Heart left ventricle (tissue), 16 donors: ENCODE results near the gene SHC3. TPM values are rescaled to one million over a fixed set of nuclear protein-coding genes. Genes with fewer than 3 reads are reported as not detected.

Experiments
- ATAC-seq, 4 donors: fragments of 200-7000 bp; cut with Tn5 transposase; one replicate each; pipeline ENCODE4 v1.9.1; 2020 to 2022; ENCODE audit warnings: moderate library complexity in 4 of 4, mild to moderate bottlenecking in 3 of 4, moderate number of reproducible peaks in 1 of 4
- DNase-seq, 5 donors: peaks; one replicate each; pipeline ENCODE4 v3.0.0-alpha.2; 2020
- H3K27ac ChIP-seq, 12 donors: fragments of 200-600 bp; sonication (generic) in 4 of 12; one replicate each; pipeline versions ENCODE4 v1.5.0 to v1.8.0; 2016 to 2022; ENCODE audit warnings: mild to moderate bottlenecking in 2 of 12
- H3K27me3 ChIP-seq, 9 donors: fragments of 200-600 bp; sonication (generic) in 2 of 9; one replicate each; pipeline versions ENCODE4 v1.5.1 to v1.8.0; 2016 to 2022; ENCODE audit warnings: mild to moderate bottlenecking in 3 of 9
- H3K36me3 ChIP-seq, 9 donors: fragments of 200-600 bp; sonication (generic) in 2 of 9; one replicate each; pipeline versions ENCODE4 v1.5.0 to v1.8.0; 2018 to 2022; ENCODE audit warnings: mild to moderate bottlenecking in 2 of 9
- H3K4me1 ChIP-seq, 12 donors: fragments of 200-600 bp; sonication (generic) in 4 of 12; one replicate each; pipeline versions ENCODE4 v1.5.0 to v1.8.0; 2016 to 2022; ENCODE audit warnings: mild to moderate bottlenecking in 3 of 12
- H3K4me3 ChIP-seq, 12 donors: fragments of 200-600 bp; sonication (generic) in 4 of 12; one replicate each; pipeline versions ENCODE4 v1.5.0 to v1.8.0; 2017 to 2022; ENCODE audit warnings: mild to moderate bottlenecking in 9 of 12, moderate library complexity in 4 of 12
- H3K9me3 ChIP-seq, 12 donors: fragments of 200-600 bp; sonication (generic) in 4 of 12; one replicate each; pipeline versions ENCODE4 v1.5.0 to v1.8.0; 2016 to 2022; ENCODE audit warnings: mild to moderate bottlenecking in 1 of 12
- CTCF ChIP-seq, 12 donors: fragments of 200-600 bp; sonication (generic) in 4 of 12; IDR thresholded peaks; one replicate each; pipeline versions ENCODE4 v1.5.0 to v1.8.0; 2018 to 2022; ENCODE audit warnings: antibody characterized with exemption in 12 of 12, mild to moderate bottlenecking in 5 of 12
- POLR2A ChIP-seq, 2 donors: fragments of 450-650 bp; IDR thresholded peaks; one replicate each; pipeline ENCODE4 v1.6.1; 2017; ENCODE audit warnings: antibody characterized with exemption in 2 of 2, mild to moderate bottlenecking in 2 of 2, moderate library complexity in 2 of 2
- WGBS, 4 donors: extraction: QIAGEN DNeasy Blood & Tissue Kit in 2 of 4; methylation state at CpG; one replicate each; pipeline versions ENCODE4 v1.1.5 to v1.1.7; 2013 to 2018; 5-methylcytosine and 5-hydroxymethylcytosine counted together
- intact Hi-C, 10 donors: fragments of 100-400 bp; cut with DNase I; formaldehyde crosslinking; loops; one replicate each; pipeline versions ENCODE4 v1.11.1 to v1.14.2; 2022
- polyA plus RNA-seq, 2 donors: library from polyadenylated mRNA; stranded (reverse); fragments of 200-250 nt; gene quantifications; one replicate each; pipeline ENCODE4 v1.2.3, GENCODE V29; 2013
- total RNA-seq, 9 donors: library from RNA; depleted of rRNA in 2 of 9; stranded (reverse); fragments of >200 nt in 2 of 9; fragmentation: NEBNext Ultra II Directional in 3 of 9; extraction: Animal tissue kit (Norgen Biotek cat#: 25700) in 3 of 9; gene quantifications; one replicate each; pipeline versions ENCODE4 v1.1.0 to v1.2.4, GENCODE V29; 2016 to 2023
- donor health status: ischemic (EF 13 %, LVEDD 7.1; RV severe dilation, severe dysfunction).
- donor health status: healthy with polysubstance abuse.
- donor health status: DM: no; HTN: yes; CAD: no.
- donor health status: DM: no; HTN: no; CAD: no.
- donor health status: ischemic (EF 25% LVEDD 6.9; RV normal size, moderate dysfunction).
- donor health status: ischemic (EF 25% LVEDD 5.7; RV mildly dilated, moderate dysfunction).
- donor health status: healthy.
- donor health status: DM: yes; HTN: yes; CAD: no.
- donor health status: ischemic (EF 35%, LVEDD 5.7; RV mildly dilated, moderate dysfunction).
- donor health status: nonischemic (EF 11% LVEDD 7.7; RV severe dilation, severe dysfunction).
- donor health status: DM: yes; HTN: yes; CAD: no.
- donor health status: PGD.
- donor health status: ischemic (EF 29% LVEDD 5.4; RV normal size, mild dysfunction).
- donor health status: nonischemic (EF 23%, LVEDD 6.1; RV moderate dilation, normal function).

Gene SHC3
- total and polyA plus RNA-seq, 11 donors = 0.20 to 4.3 (median 0.52) TPM

- 73 to 84% (median 78%) methylated on average over 4 of the region's 4 CpGs for WGBS, 4 donors
These were observed 73.8 kb downstream of the SHC3 start for GRCh38 chr9:89104821-89105220.

DNA sequence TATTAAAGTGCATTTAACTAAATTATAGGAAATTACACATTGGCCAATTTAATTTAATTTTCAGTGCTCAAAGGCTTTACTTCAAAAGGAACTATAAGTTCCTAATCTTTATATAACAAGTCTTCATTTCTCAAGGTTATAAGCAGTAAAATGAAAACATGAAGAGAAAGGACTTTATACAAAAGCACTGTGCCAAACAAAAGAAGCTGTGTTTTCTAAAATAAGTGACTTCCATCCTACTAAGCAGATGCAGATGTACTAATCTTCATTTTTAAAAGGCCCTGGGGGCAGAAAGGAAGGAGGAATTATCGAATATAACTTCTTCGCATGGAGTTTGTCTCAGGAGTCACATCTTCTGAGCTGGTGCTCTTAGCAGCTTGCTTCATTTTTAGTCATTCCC, 81.4 kb downstream of the SHC3 start:
- Histone ChIP-seq H3K4me1 (peaks cover 0 to 5% (median 0%) of the 10 kb centered on the region in 12 donors), H3K36me3 (no peaks in the 10 kb centered on the region), H3K4me3 (no peak overlapping the region), H3K9me3 (peaks cover 0 to 15% (median 0%) of the 10 kb centered on the region in 12 donors), H3K27me3 (no peaks in the 10 kb centered on the region), H3K27ac (no peak overlapping the region)
- intact Hi-C loops = no loop called here
- no peak for DNase-seq
- no peak for ATAC-seq
- no peak for TF ChIP-seq POLR2A (IDR thresholded peaks at IDR 0.05)
- TF ChIP-seq CTCF (IDR thresholded peaks at IDR 0.05) = no peak
- WGBS, 4 donors = 61 to 79% (median 75%) methylated on average over 2 of the region's 2 CpGs

More at GRCh38 chr9:89104821-89105220, 73.8 kb downstream of the SHC3 start:
- DNase-seq = no peak
- Histone ChIP-seq H3K36me3 (no peaks in the 10 kb centered on the region), H3K9me3 (peaks cover 0 to 5% (median 0%) of the 10 kb centered on the region in 12 donors), H3K4me3 (no peak overlapping the region), H3K27me3 (no peaks in the 10 kb centered on the region), H3K4me1 (no peaks in the 10 kb centered on the region), H3K27ac (no peak overlapping the region)
- intact Hi-C loops = no loop called here
- ATAC-seq = no peak
- TF ChIP-seq POLR2A (IDR thresholded peaks at IDR 0.05) (no peak), CTCF (IDR thresholded peaks at IDR 0.05) (no peak)

- Histone ChIP-seq H3K9me3 (peaks cover 0 to 15% (median 0%) of the 10 kb centered on the region in 12 donors), H3K4me1 (peaks cover 0 to 5% (median 0%) of the 10 kb centered on the region in 12 donors), H3K36me3 (no peaks in the 10 kb centered on the region), H3K4me3 (no peak overlapping the region), H3K27ac (no peak overlapping the region), H3K27me3 (no peaks in the 10 kb centered on the region)
- intact Hi-C loops = no loop called here
- DNase-seq (no peak), ATAC-seq (no peak)
- TF ChIP-seq CTCF (IDR thresholded peaks at IDR 0.05) = no peak
- no peak for TF ChIP-seq POLR2A (IDR thresholded peaks at IDR 0.05)
- 87 to 93% (median 92%) methylated on average over 7 of the region's 7 CpGs for WGBS, 4 donors
These were observed 81.8 kb downstream of the SHC3 start for GRCh38 chr9:89096807-89097206.

- H3K27ac ChIP-seq = no peak overlapping the region
These were observed 82.7 kb downstream of the SHC3 start for GRCh38 chr9:89095761-89096528.

More at GRCh38 chr9:89095761-89096528, 82.7 kb downstream of the SHC3 start:
- no peak for ATAC-seq
- DNase-seq = no peak
- Histone ChIP-seq H3K27me3 (no peaks in the 10 kb centered on the region), H3K4me1 (peaks cover 0 to 5% (median 0%) of the 10 kb centered on the region in 12 donors), H3K36me3 (no peaks in the 10 kb centered on the region), H3K4me3 (no peak overlapping the region), H3K9me3 (peaks cover 0 to 12% (median 0%) of the 10 kb centered on the region in 12 donors)
- 54 to 62% (median 55%) methylated on average over 11 of the region's 11 CpGs for WGBS, 4 donors
- intact Hi-C loops = no loop called here
- TF ChIP-seq CTCF (IDR thresholded peaks at IDR 0.05) = no peak
- TF ChIP-seq POLR2A (IDR thresholded peaks at IDR 0.05) = no peak
